ENCODE results near the gene ASPA.
A peak's percentile ranks its signal among the peaks of the same experiment; 100 is the strongest.
"Not testable (repeated sequence)": the region's sequence is repeated elsewhere in the genome, so short reads cannot be mapped to it uniquely, and the experiment has no call there.

ASPA gene

GRCh38 chr17:3510090-3510489 lies 34.3 kb downstream of the ASPA start:
- DNase-seq = no peak

- DNase-seq = no peak
These were observed 36.2 kb downstream of the ASPA start for GRCh38 chr17:3511852-3512504.

- no peak for DNase-seq
These were observed 36.8 kb downstream of the ASPA start for GRCh38 chr17:3512505-3513171.

DNA sequence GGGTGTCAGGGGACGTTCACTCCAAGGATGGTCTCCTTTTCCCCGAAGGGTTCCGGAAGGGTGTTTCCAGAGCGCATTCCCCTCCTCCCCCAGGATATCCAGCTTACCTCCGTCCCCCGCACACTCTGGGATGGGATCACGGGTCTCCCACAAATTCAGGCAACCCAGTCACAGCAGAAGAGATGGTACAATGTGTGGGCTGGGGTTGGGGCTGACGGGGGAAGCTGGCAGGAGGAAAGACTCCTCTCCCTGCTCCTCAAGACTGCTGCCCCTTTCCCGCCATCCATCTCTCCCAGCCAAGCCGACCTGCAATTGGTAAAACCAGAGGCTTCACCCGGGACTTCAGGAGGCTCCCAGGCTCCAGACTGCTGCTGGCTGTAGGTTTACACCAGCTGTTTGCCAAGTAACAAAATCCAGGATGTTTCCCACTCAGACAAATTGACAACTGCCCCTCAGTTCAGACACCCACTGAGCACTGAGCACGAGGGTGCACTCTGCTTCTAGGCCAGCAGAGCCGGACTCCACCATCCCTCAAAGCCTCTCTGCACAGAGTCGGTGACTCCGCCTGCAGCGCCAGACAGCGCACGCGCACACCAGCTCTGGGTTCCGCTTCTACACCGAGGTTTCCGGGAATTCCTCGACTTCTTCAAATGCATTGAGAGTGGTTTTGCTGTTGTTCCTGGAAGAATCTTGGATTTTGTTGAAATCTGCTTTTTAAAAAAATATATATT lies 37.7 kb downstream of the ASPA start:
- no peak for DNase-seq

GRCh38 chr17:3514167-3514566 lies 38.4 kb downstream of the ASPA start:
- DNase-seq = not testable (repeated sequence)

- peak; percentile 25 for DNase-seq
These were observed 39.1 kb downstream of the ASPA start for GRCh38 chr17:3514873-3515272.

GRCh38 chr17:3519472-3519871 lies 43.7 kb downstream of the ASPA start:
- DNase-seq = not testable (repeated sequence)

GRCh38 chr17:3524024-3524423 lies 48.2 kb downstream of the ASPA start:
- DNase-seq = no peak

GRCh38 chr17:3526491-3526890 lies 50.7 kb downstream of the ASPA start:
- no peak for DNase-seq

- no peak for DNase-seq
These were observed 51.2 kb downstream of the ASPA start for GRCh38 chr17:3526971-3527370.

DNA sequence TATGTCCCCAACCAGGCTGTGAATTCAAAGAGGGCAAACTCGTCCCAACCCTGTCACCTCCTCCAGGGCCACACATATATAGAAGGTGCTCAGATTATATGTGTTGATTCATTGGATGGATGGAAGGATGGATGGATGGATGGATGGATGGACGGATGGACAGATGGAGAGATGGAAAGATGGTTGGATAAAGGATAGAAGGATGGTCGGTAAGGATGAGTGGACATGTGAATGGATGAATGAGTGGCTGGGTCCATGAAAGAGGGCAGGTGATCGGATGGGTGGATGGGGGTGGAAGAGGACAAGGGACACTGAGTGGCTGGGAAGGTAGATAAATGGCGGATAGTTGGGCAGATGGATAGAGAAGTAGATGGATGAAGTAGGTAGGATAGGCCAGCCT lies 51.7 kb downstream of the ASPA start:
- DNase-seq = no peak

DNA sequence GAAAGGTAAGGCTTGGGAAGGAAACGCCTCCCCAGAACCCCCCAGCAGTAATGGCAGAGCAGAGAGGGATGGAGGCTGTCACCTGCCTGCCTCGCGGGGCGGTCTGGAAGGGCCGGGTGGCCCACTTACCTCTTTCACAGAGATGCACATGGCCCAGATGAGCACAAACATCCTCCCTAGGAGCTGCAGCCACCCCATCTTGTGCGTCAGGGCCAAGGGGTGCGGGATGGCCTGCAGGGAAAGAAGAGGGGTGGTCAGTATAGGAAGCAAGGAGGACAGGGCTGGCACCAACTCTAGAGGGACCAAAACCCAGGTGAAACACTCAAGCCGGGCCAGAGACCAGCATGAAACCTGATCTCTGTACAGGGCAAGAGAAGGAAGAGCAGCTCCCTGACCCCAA lies 52.1 kb downstream of the ASPA start:
- DNase-seq = no peak

DNA sequence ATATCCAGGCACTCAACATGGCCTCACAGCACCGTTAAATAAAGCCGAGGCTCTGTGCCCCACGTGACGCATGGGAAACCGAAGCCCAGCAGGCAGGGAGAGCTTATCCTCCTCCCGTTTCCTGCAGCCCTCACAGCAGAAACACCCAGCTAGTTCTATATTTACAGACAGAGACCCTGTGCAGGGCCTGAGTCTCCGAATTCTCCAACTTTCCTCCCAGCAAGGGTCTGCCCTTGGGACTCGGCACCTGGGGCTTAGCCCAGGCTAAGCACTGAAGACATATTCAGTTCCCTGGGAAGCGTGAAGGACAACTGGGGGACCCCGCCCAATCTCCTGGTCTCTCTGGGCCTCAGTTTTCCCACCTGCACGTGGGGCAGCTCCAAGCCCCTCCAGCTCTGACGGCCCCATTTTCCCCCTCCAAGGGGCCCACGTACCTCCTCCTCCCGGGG lies 52.6 kb downstream of the ASPA start:
- DNase-seq = no peak

- no peak for DNase-seq
These were observed 53.2 kb downstream of the ASPA start for GRCh38 chr17:3528880-3529511.

GRCh38 chr17:3529817-3530741 lies 54.3 kb downstream of the ASPA start:
- no peak for DNase-seq

- no peak for DNase-seq
These were observed 55.7 kb downstream of the ASPA start for GRCh38 chr17:3531266-3532101.

- no peak for DNase-seq
These were observed 56.5 kb downstream of the ASPA start for GRCh38 chr17:3532106-3532858.

DNA sequence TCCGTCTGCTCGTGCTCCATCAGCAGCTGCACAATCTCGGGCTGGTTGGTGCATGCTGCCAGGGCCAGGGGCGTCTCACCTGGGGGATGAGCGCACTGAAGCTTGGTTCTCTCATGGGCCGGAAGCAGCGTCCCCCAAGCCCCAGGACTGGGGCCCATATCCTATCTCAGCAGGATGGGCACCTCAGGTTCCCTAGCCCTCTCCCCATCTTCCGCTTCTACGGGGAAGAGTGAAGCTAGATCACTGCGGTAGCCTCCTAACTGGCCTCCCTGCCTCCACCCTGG lies 57.0 kb downstream of the ASPA start:
- no peak for DNase-seq

- no peak for DNase-seq
These were observed 58.0 kb downstream of the ASPA start for GRCh38 chr17:3533752-3534151.

DNA sequence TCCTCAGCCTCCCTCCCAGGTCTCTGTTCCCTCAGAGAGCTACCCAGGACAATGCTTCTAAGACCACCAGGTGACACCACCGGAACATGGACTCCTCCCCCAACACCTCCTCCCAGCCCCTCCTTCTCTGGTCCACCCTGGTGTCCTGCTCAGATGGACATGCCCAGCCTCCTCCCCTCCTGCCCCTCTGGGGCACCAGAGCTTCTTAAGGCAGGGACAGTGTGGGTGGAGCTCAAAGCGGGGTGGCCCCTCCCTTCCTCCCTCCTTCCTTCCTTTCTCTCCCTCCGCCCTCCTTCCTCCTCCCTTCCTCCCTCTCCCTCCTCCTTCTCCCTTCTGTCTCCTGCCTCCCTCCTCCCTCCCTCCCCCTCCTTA lies 59.1 kb downstream of the ASPA start:
- peak; percentile 8 for DNase-seq
